LNCaP clone FGC (cell line): ENCODE data around the gene CFAP77.

Experiments
- DNase-seq: peaks from one replicate; pipeline ENCODE4 v3.0.0-alpha.2; 2011; ENCODE audit warnings: low read depth
- H3K4me3 ChIP-seq: 2 replicates; pipeline ENCODE4 v1.5.1; 2011; ENCODE audit warnings: mild to moderate bottlenecking, low read depth, low read length, control low read depth
- TF ChIP-seq, protein P1 (sequence below): IDR thresholded peaks from 2 replicates; pipeline ENCODE4 v1.5.1; 2012; ENCODE audit warnings: mild to moderate bottlenecking; ENCODE audit not compliant: control insufficient read depth, insufficient read depth; ENCODE audit errors: extremely low read depth

Gene CFAP77

DNA sequence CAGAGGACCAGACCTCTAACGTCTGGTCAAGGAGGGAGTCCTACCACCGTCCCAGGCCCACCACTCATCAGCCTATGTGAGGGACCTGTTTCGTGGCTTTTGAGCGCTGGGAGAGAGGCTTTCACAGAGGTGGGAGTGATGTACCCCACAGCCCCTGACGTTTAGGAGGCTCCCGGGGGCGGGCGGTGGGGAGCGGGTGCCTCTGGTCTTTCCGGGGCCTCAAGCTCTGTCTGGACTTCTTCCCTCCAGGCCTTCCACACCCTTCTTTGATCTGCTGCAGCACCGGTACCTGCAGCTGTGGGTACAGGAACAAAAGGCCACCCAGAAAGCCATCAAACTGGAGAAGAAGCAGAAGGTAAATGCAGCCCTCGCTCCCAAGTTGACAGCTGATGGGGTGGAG, 127.3 kb downstream of the CFAP77 start:
- no peak overlapping the region for H3K4me3 ChIP-seq
- TF ChIP-seq, protein P1, sequence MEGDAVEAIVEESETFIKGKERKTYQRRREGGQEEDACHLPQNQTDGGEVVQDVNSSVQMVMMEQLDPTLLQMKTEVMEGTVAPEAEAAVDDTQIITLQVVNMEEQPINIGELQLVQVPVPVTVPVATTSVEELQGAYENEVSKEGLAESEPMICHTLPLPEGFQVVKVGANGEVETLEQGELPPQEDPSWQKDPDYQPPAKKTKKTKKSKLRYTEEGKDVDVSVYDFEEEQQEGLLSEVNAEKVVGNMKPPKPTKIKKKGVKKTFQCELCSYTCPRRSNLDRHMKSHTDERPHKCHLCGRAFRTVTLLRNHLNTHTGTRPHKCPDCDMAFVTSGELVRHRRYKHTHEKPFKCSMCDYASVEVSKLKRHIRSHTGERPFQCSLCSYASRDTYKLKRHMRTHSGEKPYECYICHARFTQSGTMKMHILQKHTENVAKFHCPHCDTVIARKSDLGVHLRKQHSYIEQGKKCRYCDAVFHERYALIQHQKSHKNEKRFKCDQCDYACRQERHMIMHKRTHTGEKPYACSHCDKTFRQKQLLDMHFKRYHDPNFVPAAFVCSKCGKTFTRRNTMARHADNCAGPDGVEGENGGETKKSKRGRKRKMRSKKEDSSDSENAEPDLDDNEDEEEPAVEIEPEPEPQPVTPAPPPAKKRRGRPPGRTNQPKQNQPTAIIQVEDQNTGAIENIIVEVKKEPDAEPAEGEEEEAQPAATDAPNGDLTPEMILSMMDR = no peak
- DNase-seq = no peak

DNA sequence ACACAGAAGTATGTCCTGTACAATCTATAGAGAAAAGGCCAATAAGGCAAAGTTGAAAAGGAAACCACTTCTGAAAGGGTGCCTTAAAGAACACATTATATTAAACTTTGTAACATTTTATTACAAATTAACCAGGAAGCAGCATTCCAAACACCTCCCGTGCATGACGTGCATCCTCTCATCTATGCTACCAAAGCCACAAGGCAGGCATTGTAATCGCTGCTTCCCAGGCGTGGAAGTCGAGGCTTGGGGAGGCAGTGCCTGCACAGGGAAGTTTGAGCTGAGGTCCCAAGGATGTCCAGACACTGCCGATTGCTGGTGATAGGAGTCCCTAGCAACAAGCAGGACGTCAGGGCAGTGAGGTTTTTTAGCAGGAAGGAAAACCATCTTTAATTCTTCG, 128.1 kb downstream of the CFAP77 start:
- H3K4me3 ChIP-seq = no peak overlapping the region
- no peak for DNase-seq
- TF ChIP-seq, protein P1 = no peak

DNA sequence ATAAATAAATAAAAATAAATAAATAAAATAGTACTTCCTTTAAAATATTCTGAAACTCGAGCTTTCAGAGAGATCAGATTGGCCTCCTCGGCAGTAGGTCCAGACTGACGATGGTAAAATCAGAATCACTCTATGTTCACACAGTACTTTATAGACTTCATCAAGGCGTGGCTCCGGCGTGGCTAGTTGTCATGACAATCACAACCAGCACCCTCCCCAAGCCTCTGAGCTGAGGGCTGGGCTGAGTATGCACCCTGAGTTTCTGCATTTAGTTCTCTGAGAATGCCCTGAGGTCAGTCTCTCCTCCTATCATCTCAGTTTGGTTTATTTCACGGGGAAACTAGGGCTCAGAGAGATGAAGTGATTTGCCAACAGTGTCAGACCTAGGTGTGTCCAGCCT, 129.1 kb downstream of the CFAP77 start:
- no peak for DNase-seq
- no peak overlapping the region for H3K4me3 ChIP-seq

DNA sequence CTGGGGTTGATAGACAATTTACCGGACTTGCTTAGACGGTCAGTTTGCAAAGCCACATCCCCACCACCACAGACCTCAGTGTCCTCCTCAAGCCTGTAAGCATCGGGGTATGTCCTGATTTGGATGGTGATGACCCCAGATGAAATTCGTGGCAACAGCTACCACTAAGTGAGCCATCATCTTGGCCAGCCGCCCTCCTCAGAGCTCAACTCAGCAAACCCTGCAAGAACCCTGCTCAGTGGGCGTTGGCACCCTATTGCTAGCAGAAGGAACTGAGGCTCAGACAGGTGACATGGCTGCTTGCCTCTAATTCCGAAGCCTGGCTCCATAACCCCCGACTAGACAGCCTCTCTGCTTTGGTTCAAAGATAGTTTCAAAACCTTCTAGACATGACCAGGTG, 131.0 kb downstream of the CFAP77 start:
- no peak for DNase-seq
- no peak overlapping the region for H3K4me3 ChIP-seq
- TF ChIP-seq, protein P1 = no peak

More for the DNA sequence above, 129.1 kb downstream of the CFAP77 start:
- TF ChIP-seq, protein P1 = no peak

DNA sequence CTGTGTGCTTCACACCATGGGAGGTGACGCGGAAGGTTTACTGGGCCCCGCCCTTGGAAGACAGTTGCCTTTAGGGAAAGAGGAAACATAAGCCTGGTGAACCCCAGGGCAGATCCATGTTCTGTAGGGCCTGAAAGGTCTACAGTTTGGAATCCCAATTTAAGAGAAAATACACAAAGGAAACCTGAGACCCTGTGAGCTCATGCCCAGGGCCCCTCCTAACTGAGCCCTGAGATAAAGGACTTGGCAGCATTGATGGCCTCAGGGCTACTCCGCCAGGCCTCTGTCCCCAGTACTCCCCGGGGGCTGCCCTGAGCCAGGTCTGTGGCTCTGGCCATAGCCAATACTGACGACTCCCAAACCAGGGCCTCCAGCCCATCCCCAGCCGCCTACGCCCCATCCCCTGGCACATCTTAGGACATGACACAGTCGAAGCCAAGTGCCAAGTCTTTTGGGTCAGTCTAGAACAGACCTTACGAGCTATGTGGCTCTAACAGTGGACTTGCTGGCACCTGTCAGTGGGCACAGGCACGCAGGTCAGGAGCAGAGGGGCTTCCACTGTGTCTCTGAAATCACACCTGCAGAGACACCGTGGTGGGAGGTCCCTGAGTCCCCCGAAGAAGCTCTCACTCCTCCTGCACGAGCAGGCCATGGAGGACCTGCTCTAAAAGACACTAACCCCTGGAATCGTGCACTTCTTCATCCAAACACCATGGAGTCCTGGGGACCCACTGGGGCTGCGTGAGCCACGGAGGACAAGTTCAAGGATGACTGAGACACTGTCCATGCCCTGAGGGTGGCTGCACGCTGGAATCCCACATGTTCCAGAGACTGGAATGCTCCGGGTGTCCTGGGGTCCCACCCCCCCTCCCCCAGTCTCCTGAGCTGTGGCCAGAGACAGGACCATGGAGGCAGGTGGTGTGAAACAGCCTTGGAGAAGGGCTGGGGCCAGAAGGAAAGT, 132.1 kb downstream of the CFAP77 start:
- no peak overlapping the region for H3K4me3 ChIP-seq
- TF ChIP-seq, protein P1 = no peak
- no peak for DNase-seq

DNA sequence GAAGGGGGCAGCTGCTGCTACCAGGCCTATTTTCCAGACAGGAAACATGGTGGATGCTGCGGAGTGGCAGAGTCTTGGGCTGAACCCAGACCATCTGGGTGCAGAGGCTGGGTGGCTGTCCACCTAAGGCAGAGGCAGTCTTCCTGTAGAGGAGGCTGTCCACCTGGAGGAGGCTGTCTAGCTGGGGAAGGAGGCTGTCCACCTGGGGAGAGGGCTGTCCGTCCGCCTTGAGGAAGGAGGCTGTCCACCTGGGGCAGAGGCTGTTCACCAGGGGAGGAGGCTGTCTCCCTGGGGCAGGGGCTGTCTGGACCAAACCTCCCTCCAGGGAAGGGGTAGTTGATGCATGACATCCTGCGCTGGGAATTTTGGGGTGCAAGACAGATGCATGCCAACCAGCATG, 133.2 kb downstream of the CFAP77 start:
- no peak overlapping the region for H3K4me3 ChIP-seq
- TF ChIP-seq, protein P1 = no peak
- no peak for DNase-seq

DNA sequence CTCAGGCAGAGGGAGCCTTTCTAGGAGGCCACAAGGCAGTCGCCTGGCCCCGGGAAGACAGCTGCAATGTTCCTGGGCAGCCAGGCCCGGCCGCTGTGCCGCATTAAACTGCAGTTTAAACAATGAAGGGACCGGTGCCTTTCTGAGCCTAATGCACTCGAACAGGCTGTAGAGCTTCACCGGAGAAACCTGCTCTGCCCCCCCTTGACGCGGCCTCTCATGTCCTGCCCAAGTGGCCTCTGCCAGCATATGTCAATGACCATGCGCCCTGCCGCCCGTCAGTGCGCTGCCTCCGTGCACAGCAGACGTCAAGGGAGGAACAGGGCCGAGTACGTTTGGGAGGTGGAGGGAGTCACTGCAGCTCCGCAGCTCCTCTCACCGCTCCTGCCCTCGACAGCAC, 133.9 kb downstream of the CFAP77 start:
- TF ChIP-seq, protein P1 = no peak
- DNase-seq = no peak
- no peak overlapping the region for H3K4me3 ChIP-seq
